Measurements from ENCODE around the gene GPI. TPM values are rescaled to one million over a fixed set of nuclear protein-coding genes. Genes with fewer than 3 reads are reported as not detected.

GPI gene
- total and polyA plus RNA-seq, 4 donors: 51.0 to 197 (median 130) TPM

- WGBS, 2 donors: 55 to 57% methylated on average over 9 of the region's 9 CpGs
- no peaks in the 10 kb centered on the region for H3K36me3 ChIP-seq (ENCODE audit: control insufficient read depth in 1 of 2, insufficient read depth in 2 of 2, low read length in 1 of 2)
- H3K9me3 ChIP-seq (ENCODE audit: control insufficient read depth, low read length): no peaks in the 10 kb centered on the region
- peaks cover 0 to 2% of the 10 kb centered on the region in 2 donors for H3K27me3 ChIP-seq (ENCODE audit: control insufficient read depth in 1 of 2, insufficient read depth in 2 of 2, low read length in 1 of 2)
- peak overlapping the region; percentile 83 to 94 for H3K4me3 ChIP-seq (ENCODE audit: low read length in 2 of 2)
- H3K27ac ChIP-seq (ENCODE audit: low read depth in 1 of 2, low read length in 2 of 2): peak overlapping the region in 1 of 2 donors; percentile 65
- ATAC-seq (ENCODE audit: low FRiP score): no peak
- H3K4me1 ChIP-seq (ENCODE audit: control insufficient read depth in 1 of 2, insufficient read depth in 2 of 2, low read length in 2 of 2): peaks cover 5 to 6% of the 10 kb centered on the region in 2 donors
- DNase-seq: no peak
- intact Hi-C loops (cut with DNase I): loop anchor here in 1 of 2 donors (5.0 kb wide), 1 partner anchor 53 kb away; the partner anchor contains the start of gene WTIP
Observed at GRCh38 chr19:34429553-34429952, 64.6 kb downstream of the GPI start.

- no peak for DNase-seq
- peak overlapping the region; percentile 49 to 74 for H3K27ac ChIP-seq (ENCODE audit: low read depth in 1 of 2, low read length in 2 of 2)
- no peak for ATAC-seq (ENCODE audit: low FRiP score)
- no peaks in the 10 kb centered on the region for H3K36me3 ChIP-seq (ENCODE audit: control insufficient read depth in 1 of 2, insufficient read depth in 2 of 2, low read length in 1 of 2)
- H3K9me3 ChIP-seq (ENCODE audit: control insufficient read depth, low read length): no peaks in the 10 kb centered on the region
- H3K4me3 ChIP-seq (ENCODE audit: low read length in 2 of 2): peak overlapping the region; percentile 28 to 63
- 12 to 15% methylated on average over 6 of the region's 6 CpGs for WGBS, 2 donors
- peaks cover 5 to 6% of the 10 kb centered on the region in 2 donors for H3K4me1 ChIP-seq (ENCODE audit: control insufficient read depth in 1 of 2, insufficient read depth in 2 of 2, low read length in 2 of 2)
- intact Hi-C loops (cut with DNase I): loop anchor here (5.0 kb wide), 3 partner anchors 51 to 74 kb away; partner anchors contain the start of gene WTIP (in 1 of the 2)
- peaks cover 0 to 2% of the 10 kb centered on the region in 2 donors for H3K27me3 ChIP-seq (ENCODE audit: control insufficient read depth in 1 of 2, insufficient read depth in 2 of 2, low read length in 1 of 2)
Observed at GRCh38 chr19:34430738-34431625, 66.0 kb downstream of the GPI start.

- H3K36me3 ChIP-seq (ENCODE audit: control insufficient read depth in 1 of 2, insufficient read depth in 2 of 2, low read length in 1 of 2): no peaks in the 10 kb centered on the region
- DNase-seq: no peak
- intact Hi-C loops (cut with DNase I): loop anchor here (5.0 kb wide), 3 partner anchors 50 to 75 kb away; partner anchors contain the start of gene WTIP (in 1 of the 2)
- ATAC-seq (ENCODE audit: low FRiP score): no peak
- 5% methylated on average over 2 of the region's 2 CpGs for WGBS, 2 donors
- H3K27ac ChIP-seq (ENCODE audit: low read depth in 1 of 2, low read length in 2 of 2): peak overlapping the region in 1 of 2 donors; percentile 49
- H3K4me3 ChIP-seq (ENCODE audit: low read length in 2 of 2): no peak overlapping the region
- no peaks in the 10 kb centered on the region for H3K9me3 ChIP-seq (ENCODE audit: control insufficient read depth, low read length)
- H3K27me3 ChIP-seq (ENCODE audit: control insufficient read depth in 1 of 2, insufficient read depth in 2 of 2, low read length in 1 of 2): peaks cover 0 to 2% of the 10 kb centered on the region in 2 donors
- H3K4me1 ChIP-seq (ENCODE audit: control insufficient read depth in 1 of 2, insufficient read depth in 2 of 2, low read length in 2 of 2): peaks cover 6% of the 10 kb centered on the region in 2 donors
Observed at GRCh38 chr19:34431681-34432402, 66.8 kb downstream of the GPI start.

- Histone ChIP-seq H3K27ac (ENCODE audit: low read depth in 1 of 2, low read length in 2 of 2) (peak overlapping the region; percentile 20 to 68), H3K36me3 (ENCODE audit: control insufficient read depth in 1 of 2, insufficient read depth in 2 of 2, low read length in 1 of 2) (no peaks in the 10 kb centered on the region), H3K4me3 (ENCODE audit: low read length in 2 of 2) (no peak overlapping the region), H3K27me3 (ENCODE audit: control insufficient read depth in 1 of 2, insufficient read depth in 2 of 2, low read length in 1 of 2) (peaks cover 0 to 2% of the 10 kb centered on the region in 2 donors), H3K9me3 (ENCODE audit: control insufficient read depth, low read length) (no peaks in the 10 kb centered on the region), H3K4me1 (ENCODE audit: control insufficient read depth in 1 of 2, insufficient read depth in 2 of 2, low read length in 2 of 2) (peaks cover 6 to 10% of the 10 kb centered on the region in 2 donors)
- intact Hi-C loops (cut with DNase I): loop anchor here (5.0 kb wide), 3 partner anchors 50 to 75 kb away; partner anchors contain the start of gene WTIP (in 1 of the 2)
- DNase-seq: peak; percentile 56 to 79
- 2 to 15% methylated on average over 5 of the region's 5 CpGs for WGBS, 2 donors
- peak; percentile 89 for ATAC-seq (ENCODE audit: low FRiP score)
Observed at GRCh38 chr19:34432797-34433196, 67.8 kb downstream of the GPI start.

- DNase-seq: no peak
- Histone ChIP-seq H3K27me3 (ENCODE audit: control insufficient read depth in 1 of 2, insufficient read depth in 2 of 2, low read length in 1 of 2) (no peaks in the 10 kb centered on the region), H3K27ac (ENCODE audit: low read depth in 1 of 2, low read length in 2 of 2) (no peak overlapping the region), H3K36me3 (ENCODE audit: control insufficient read depth in 1 of 2, insufficient read depth in 2 of 2, low read length in 1 of 2) (peaks cover 0 to 2% of the 10 kb centered on the region in 2 donors), H3K4me3 (ENCODE audit: low read length in 2 of 2) (no peak overlapping the region), H3K9me3 (ENCODE audit: control insufficient read depth, low read length) (no peaks in the 10 kb centered on the region), H3K4me1 (ENCODE audit: control insufficient read depth in 1 of 2, insufficient read depth in 2 of 2, low read length in 2 of 2) (peaks cover 6 to 10% of the 10 kb centered on the region in 2 donors)
- 1 to 5% methylated on average over 3 of the region's 3 CpGs for WGBS, 2 donors
- intact Hi-C loops (cut with DNase I): no loop called here
- no peak for ATAC-seq (ENCODE audit: low FRiP score)
Observed at GRCh38 chr19:34436716-34437115, 71.7 kb downstream of the GPI start.

- intact Hi-C loops (cut with DNase I): no loop called here
- no peaks in the 10 kb centered on the region for H3K27me3 ChIP-seq (ENCODE audit: control insufficient read depth in 1 of 2, insufficient read depth in 2 of 2, low read length in 1 of 2)
- H3K4me1 ChIP-seq (ENCODE audit: control insufficient read depth in 1 of 2, insufficient read depth in 2 of 2, low read length in 2 of 2): peaks cover 0 to 3% of the 10 kb centered on the region in 2 donors
- no peak overlapping the region for H3K27ac ChIP-seq (ENCODE audit: low read depth in 1 of 2, low read length in 2 of 2)
- no peaks in the 10 kb centered on the region for H3K9me3 ChIP-seq (ENCODE audit: control insufficient read depth, low read length)
- ATAC-seq (ENCODE audit: low FRiP score) (no peak), DNase-seq (no peak)
- H3K36me3 ChIP-seq (ENCODE audit: control insufficient read depth in 1 of 2, insufficient read depth in 2 of 2, low read length in 1 of 2): peaks cover 9 to 10% of the 10 kb centered on the region in 2 donors
- H3K4me3 ChIP-seq (ENCODE audit: low read length in 2 of 2): no peak overlapping the region
- 96 to 100% methylated on average over 3 of the region's 3 CpGs for WGBS, 2 donors
Observed at GRCh38 chr19:34448191-34448590, 83.2 kb downstream of the GPI start.

Other genes starting within 250 kb of the GPI start
- 100 to 1,000 TPM in 1 of 2 donors, 10 to 100 TPM in 1; 86.5 to 108 TPM for gene LSM14A, start 192.7 kb upstream of the GPI start, total RNA-seq
- 10 to 100 TPM; 80.4 to 88.5 TPM for gene LSM14A, start 192.7 kb upstream of the GPI start, polyA plus RNA-seq
- 10 to 100 TPM; 49.0 to 73.2 TPM for gene GARRE1, start 110.6 kb upstream of the GPI start, total RNA-seq
- gene GARRE1, start 110.6 kb upstream of the GPI start, polyA plus RNA-seq: 10 to 100 TPM in 1 of 2 donors, 1 to 10 TPM in 1; 3.0 to 11.3 TPM
- 1 to 10 TPM; 5.6 to 6.0 TPM for gene PDCD2L, start 39.2 kb downstream of the GPI start, total RNA-seq
- gene PDCD2L, start 39.2 kb downstream of the GPI start, polyA plus RNA-seq: 10 to 100 TPM in 1 of 2 donors, 1 to 10 TPM in 1; 6.1 to 12.3 TPM
- 100 to 1,000 TPM in 1 of 2 donors, 10 to 100 TPM in 1; 87.3 to 152 TPM for gene UBA2, start 63.2 kb downstream of the GPI start, total RNA-seq
- 100 to 1,000 TPM; 114 to 134 TPM for gene UBA2, start 63.2 kb downstream of the GPI start, polyA plus RNA-seq
- 10 to 100 TPM; 74.0 to 89.3 TPM for gene WTIP, start 116.6 kb downstream of the GPI start, total RNA-seq
- gene WTIP, start 116.6 kb downstream of the GPI start, polyA plus RNA-seq: 10 to 100 TPM; 52.0 to 73.4 TPM